ENCODE data around the gene OOSP4A. TPM values are rescaled to one million over a fixed set of nuclear protein-coding genes. Genes with fewer than 3 reads are reported as not detected.

OOSP4A gene
- total RNA-seq, 1 experiment from 2014 or later: not detected

- Histone ChIP-seq H3K4me3 (ENCODE audit: low read length) (no peak overlapping the region), H3K27ac (ENCODE audit: low read length) (no peak overlapping the region), H3K27me3 (ENCODE audit: low read length) (no peaks in the 10 kb centered on the region)
These were observed 54.2 kb downstream of the OOSP4A start for GRCh38 chr11:60018058-60018457.

More at GRCh38 chr11:60018058-60018457, 54.2 kb downstream of the OOSP4A start:
- Histone ChIP-seq H3K79me2 (ENCODE audit: low read length) (no peaks in the 10 kb centered on the region), H3K36me3 (ENCODE audit: insufficient read depth, low read length) (no peaks in the 10 kb centered on the region), H4K20me1 (ENCODE audit: insufficient read depth, low read depth, low read length) (no peaks in the 10 kb centered on the region), H3K9me3 (ENCODE audit: low read length) (no peaks in the 10 kb centered on the region), H2AFZ (ENCODE audit: low read length) (no peak overlapping the region), H3K9ac (ENCODE audit: low read length) (no peak overlapping the region), H3K4me2 (ENCODE audit: low read depth, low read length, poor library complexity, severe bottlenecking) (no peak overlapping the region), H3K4me1 (ENCODE audit: low read length) (no peaks in the 10 kb centered on the region), H3K9me2 (replicated peaks; ENCODE audit: insufficient read depth, low read length) (no peaks in the 10 kb centered on the region)
- no peak for DNase-seq

Other genes starting within 250 kb of the OOSP4A start
- gene STX3, start 208.7 kb upstream of the OOSP4A start, total RNA-seq (2014; rRNA removed; shearing (Covaris generic); ENCODE audit: low replicate concordance): 7.9 and 14.6 TPM in 2 replicates
- 70.1 and 81.6 TPM in 2 replicates for gene MRPL16, start 153.3 kb upstream of the OOSP4A start, total RNA-seq (2014; rRNA removed; shearing (Covaris generic); ENCODE audit: low replicate concordance)
- gene CBLIF, start 118.5 kb upstream of the OOSP4A start, total RNA-seq (2014; rRNA removed; shearing (Covaris generic); ENCODE audit: low replicate concordance): not detected in 2 replicates
- gene TCN1, start 97.5 kb upstream of the OOSP4A start, total RNA-seq (2014; rRNA removed; shearing (Covaris generic); ENCODE audit: low replicate concordance): not detected in 2 replicates
- not detected in 2 replicates for gene OOSP3, start 85.3 kb upstream of the OOSP4A start, total RNA-seq (2014; rRNA removed; shearing (Covaris generic); ENCODE audit: low replicate concordance)
- not detected in 2 replicates for gene OOSP1, start 25.6 kb upstream of the OOSP4A start, total RNA-seq (2014; rRNA removed; shearing (Covaris generic); ENCODE audit: low replicate concordance)
- not detected in 2 replicates for gene OOSP4B, start 53.1 kb downstream of the OOSP4A start, total RNA-seq (2014; rRNA removed; shearing (Covaris generic); ENCODE audit: low replicate concordance)
- not detected in 2 replicates for gene OOSP2, start 76.4 kb downstream of the OOSP4A start, total RNA-seq (2014; rRNA removed; shearing (Covaris generic); ENCODE audit: low replicate concordance)
- not detected in 2 replicates for gene MS4A3, start 92.6 kb downstream of the OOSP4A start, total RNA-seq (2014; rRNA removed; shearing (Covaris generic); ENCODE audit: low replicate concordance)
- not detected in 2 replicates for gene MS4A2, start 124.6 kb downstream of the OOSP4A start, total RNA-seq (2014; rRNA removed; shearing (Covaris generic); ENCODE audit: low replicate concordance)
- not detected in 2 replicates for gene MS4A6A, start 219.1 kb downstream of the OOSP4A start, total RNA-seq (2014; rRNA removed; shearing (Covaris generic); ENCODE audit: low replicate concordance)

Data from Karpas-422 (cell line).